ENCODE measurements around the gene ANO2.

ANO2 gene

GRCh38 chr12:5522432-5523335 is 422.4 kb downstream of the ANO2 start:
- in situ Hi-C loops (cut with HindIII; ENCODE audit: low sequenced_read_pairs): no loop called here

DNA sequence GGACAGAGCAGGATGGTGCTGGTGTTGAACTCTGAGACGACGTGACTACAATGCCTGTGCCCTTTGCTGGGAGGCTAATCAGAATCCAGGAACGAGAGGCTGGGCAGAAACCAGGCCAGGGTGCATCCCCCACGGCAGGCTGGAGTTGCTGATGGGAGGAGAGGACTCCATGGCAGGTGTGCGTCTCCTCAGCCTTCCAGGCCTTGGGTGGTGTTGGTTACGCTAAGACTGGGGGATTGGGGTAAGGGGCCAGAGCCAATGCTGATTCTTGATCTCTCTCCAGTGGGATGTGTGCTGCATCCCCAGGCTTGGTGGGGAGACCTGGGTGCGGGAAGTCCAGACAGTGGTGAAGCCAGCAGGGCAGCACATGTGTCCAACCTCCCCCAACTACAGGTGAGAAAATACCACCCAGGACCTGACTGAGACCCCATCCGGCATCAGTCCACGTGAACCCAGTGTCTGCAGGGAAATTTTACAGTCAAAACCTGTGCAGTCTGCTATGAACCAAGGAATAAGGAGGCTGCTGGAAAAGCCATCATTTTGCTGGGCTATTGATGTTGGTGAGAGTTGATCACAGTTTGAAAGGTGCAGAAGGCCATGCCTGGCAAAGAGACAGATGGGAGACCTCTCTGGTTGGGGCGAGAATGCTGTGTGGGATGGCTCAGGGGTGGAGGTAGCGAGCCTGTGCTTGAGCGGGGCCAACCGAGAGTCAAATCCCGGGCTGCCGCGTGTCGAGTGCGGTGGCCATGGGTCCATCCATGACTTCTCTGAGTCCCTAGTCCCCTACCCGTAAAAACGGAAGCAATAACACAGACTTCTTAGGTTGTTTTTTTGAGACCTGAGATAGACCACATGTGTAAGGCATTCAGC is 423.4 kb downstream of the ANO2 start:
- in situ Hi-C loops (cut with HindIII; ENCODE audit: low sequenced_read_pairs): no loop called here

DNA sequence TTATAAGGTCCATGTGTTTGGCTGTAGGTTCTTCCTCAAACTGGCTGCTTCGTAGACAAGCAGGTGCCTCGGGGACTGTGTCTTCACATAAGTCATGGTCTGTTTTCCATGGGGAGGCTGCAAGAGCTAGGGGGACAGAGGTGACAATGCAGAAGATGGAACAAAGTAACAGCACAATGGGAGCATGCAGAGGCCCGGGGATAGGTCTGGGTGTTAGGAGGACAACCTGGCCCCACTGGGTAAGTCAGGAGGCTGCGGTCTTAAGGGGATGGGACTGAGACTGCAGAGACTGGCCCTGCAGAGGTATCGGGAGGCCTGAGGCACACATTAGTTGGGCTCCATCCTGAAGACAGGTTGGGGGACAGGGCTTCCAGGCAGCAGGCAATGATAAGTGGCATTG is 424.2 kb downstream of the ANO2 start:
- in situ Hi-C loops (cut with HindIII; ENCODE audit: low sequenced_read_pairs): no loop called here

DNA sequence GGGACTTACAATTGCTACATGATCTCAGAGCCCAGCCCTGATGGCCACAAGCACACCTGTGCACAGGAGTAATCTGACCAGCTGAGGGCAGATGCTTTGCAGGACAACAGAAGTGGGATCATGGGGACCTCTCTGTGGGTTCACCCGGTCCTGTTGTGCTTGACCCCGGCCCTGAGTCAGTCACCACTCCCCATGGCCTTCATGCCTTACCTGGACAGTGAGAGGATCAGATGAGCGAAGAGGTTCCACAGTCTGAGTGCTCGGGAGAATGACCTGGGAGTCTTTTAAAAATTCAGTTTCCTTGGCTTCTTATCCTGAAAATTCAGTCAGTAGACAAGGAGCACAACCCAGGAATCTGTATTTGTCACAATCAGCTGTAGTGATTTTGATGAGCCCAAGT is 425.0 kb downstream of the ANO2 start:
- in situ Hi-C loops (cut with HindIII; ENCODE audit: low sequenced_read_pairs): no loop called here

DNA sequence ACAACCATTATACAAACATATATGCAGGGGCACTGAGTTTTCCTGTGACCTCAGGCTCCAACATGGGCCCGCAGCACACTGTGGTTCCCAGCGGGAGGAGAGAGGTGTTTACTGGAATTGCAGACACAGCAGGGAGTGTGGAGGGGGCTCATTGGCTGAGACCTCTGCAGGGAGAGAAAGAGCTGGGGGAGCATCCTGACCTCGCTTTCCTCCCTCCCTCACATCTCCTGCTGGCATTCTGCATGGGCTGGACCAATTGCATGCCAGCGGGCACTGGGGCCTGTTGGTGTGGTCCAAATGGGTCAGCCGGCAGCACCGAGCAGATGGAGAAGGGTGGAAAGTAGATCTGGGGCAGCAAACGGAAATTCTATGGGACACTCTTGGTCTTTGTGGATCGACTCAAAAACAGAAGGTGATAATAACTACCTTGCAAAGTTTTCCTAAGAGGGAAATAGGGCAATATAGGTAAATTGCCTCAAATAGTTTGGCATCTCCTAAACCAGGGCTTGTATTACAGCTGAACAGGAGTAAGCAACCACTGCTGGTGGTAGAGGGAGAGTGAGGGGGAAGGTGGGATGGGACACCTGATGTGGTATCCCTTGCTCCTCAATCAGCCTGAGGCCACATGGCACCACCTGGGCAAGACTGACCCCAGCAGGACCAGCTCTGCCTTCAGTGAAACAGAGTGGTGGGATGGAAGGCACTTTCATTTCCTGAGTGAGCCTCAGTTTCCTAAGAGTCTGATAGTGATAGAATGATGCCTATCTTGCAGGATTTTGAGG is 426.3 kb downstream of the ANO2 start:
- in situ Hi-C loops (cut with HindIII; ENCODE audit: low sequenced_read_pairs): no loop called here

GRCh38 chr12:5516371-5517241 is 428.5 kb downstream of the ANO2 start:
- in situ Hi-C loops (cut with HindIII; ENCODE audit: low sequenced_read_pairs): no loop called here

DNA sequence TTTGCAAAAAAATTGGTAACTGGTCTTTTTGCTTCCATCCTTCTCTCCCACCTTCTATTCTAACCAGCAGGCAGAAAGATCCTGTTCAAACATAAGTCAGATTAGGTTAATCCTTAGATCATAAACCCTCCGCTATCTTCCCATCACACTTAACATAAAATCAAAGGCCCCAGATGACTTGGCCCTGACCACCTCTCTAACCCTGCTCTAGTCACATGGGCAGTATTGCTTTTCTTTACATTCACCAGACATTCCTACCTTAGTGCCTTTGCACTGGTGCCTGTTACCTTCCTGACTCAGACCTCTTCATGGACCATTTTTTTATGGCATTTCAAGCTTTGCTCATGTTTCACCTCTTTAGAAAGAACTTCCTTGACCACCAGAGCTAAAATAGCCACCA is 429.6 kb downstream of the ANO2 start:
- in situ Hi-C loops (cut with HindIII; ENCODE audit: low sequenced_read_pairs): no loop called here

GRCh38 chr12:5514545-5514944 is 430.5 kb downstream of the ANO2 start:
- in situ Hi-C loops (cut with HindIII; ENCODE audit: low sequenced_read_pairs): no loop called here

GRCh38 chr12:5514016-5514415 is 431.0 kb downstream of the ANO2 start:
- in situ Hi-C loops (cut with HindIII; ENCODE audit: low sequenced_read_pairs): no loop called here

- in situ Hi-C loops (cut with HindIII; ENCODE audit: low sequenced_read_pairs): no loop called here
Observed at GRCh38 chr12:5513406-5513805, 431.7 kb downstream of the ANO2 start.
